Parathyroid adenoma (tissue), 2 donors: ENCODE data around the gene TRIM17.
"Not testable (repeated sequence)": the region's sequence is repeated elsewhere in the genome, so short reads cannot be mapped to it uniquely, and the experiment has no call there.

Experiments
- H2AFZ ChIP-seq: fragments of 300-600 bp; sonication (generic); one replicate; pipeline ENCODE4 v1.7.0; 2017; ENCODE audit warnings: antibody characterized with exemption, mild to moderate bottlenecking
- H3K27ac ChIP-seq: fragments of 300-600 bp; sonication (generic); one replicate; pipeline ENCODE4 v1.7.0; 2017
- H3K27me3 ChIP-seq: fragments of 300-600 bp; sonication (generic); one replicate; pipeline ENCODE4 v1.7.0; 2017; ENCODE audit warnings: low read length; ENCODE audit not compliant: control insufficient read depth, insufficient read depth
- H3K36me3 ChIP-seq: fragments of 300-600 bp; sonication (generic); one replicate; pipeline ENCODE4 v1.7.0; 2017; ENCODE audit warnings: low read length; ENCODE audit not compliant: control insufficient read depth, insufficient read depth
- H3K4me1 ChIP-seq: fragments of 300-600 bp; sonication (generic); one replicate; pipeline ENCODE4 v1.7.0; 2017; ENCODE audit warnings: control low read depth
- H3K4me2 ChIP-seq: fragments of 300-600 bp; sonication (generic); one replicate; pipeline ENCODE4 v1.7.0; 2017; ENCODE audit warnings: low read length
- H3K4me3 ChIP-seq: fragments of 300-600 bp; sonication (generic); one replicate; pipeline ENCODE4 v1.7.0; 2017; ENCODE audit warnings: low read depth, low read length
- H3K79me2 ChIP-seq: fragments of 300-600 bp; sonication (generic); one replicate; pipeline ENCODE4 v1.7.0; 2017; ENCODE audit warnings: control low read depth
- H3K9ac ChIP-seq: fragments of 300-600 bp; sonication (generic); one replicate; pipeline ENCODE4 v1.7.0; 2017; ENCODE audit warnings: mild to moderate bottlenecking
- H3K9me3 ChIP-seq: fragments of 300-600 bp; sonication (generic); one replicate; pipeline ENCODE4 v1.7.0; 2017; ENCODE audit warnings: low read length; ENCODE audit not compliant: control insufficient read depth
- TF ChIP-seq, protein P1 (sequence below): fragments of 300-600 bp; sonication (generic); IDR thresholded peaks from one replicate; pipeline ENCODE4 v1.7.0; 2017; ENCODE audit warnings: antibody characterized with exemption, mild to moderate bottlenecking
- donor health status: primary hyperparathyroidism.

Gene TRIM17

DNA sequence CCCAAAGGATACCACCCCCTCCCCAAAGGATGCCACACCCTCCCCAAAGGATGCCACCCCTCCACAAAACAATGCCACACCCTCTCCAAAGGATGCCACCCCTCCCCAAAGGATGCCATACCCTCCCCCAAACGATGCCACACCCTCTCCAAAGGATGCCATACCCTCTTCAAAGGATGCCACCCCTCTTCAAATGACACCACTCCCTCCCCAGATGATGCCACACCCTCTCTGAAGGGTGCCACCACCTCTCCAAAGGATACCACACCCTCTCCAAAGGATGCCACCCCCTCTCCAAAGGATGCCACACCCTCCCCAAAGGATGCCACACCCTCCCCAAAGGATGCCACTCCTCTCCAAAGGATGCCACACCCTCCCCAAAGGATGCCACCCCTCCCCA is 21.6 kb upstream of the TRIM17 start:
- Histone ChIP-seq H3K36me3 (no peaks in the 10 kb centered on the region), H3K9me3 (no peaks in the 10 kb centered on the region), H3K4me2 (no peak overlapping the region), H3K27me3 (peaks cover 3% of the 10 kb centered on the region), H2AFZ (no peak overlapping the region), H3K4me1 (no peaks in the 10 kb centered on the region), H3K27ac (no peak overlapping the region), H3K9ac (no peak overlapping the region), H3K4me3 (no peak overlapping the region), H3K79me2 (no peaks in the 10 kb centered on the region)
- TF ChIP-seq, protein P1, sequence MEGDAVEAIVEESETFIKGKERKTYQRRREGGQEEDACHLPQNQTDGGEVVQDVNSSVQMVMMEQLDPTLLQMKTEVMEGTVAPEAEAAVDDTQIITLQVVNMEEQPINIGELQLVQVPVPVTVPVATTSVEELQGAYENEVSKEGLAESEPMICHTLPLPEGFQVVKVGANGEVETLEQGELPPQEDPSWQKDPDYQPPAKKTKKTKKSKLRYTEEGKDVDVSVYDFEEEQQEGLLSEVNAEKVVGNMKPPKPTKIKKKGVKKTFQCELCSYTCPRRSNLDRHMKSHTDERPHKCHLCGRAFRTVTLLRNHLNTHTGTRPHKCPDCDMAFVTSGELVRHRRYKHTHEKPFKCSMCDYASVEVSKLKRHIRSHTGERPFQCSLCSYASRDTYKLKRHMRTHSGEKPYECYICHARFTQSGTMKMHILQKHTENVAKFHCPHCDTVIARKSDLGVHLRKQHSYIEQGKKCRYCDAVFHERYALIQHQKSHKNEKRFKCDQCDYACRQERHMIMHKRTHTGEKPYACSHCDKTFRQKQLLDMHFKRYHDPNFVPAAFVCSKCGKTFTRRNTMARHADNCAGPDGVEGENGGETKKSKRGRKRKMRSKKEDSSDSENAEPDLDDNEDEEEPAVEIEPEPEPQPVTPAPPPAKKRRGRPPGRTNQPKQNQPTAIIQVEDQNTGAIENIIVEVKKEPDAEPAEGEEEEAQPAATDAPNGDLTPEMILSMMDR: no peak

- Histone ChIP-seq H3K4me1 (no peaks in the 10 kb centered on the region), H3K36me3 (no peaks in the 10 kb centered on the region), H3K27me3 (peaks cover 3% of the 10 kb centered on the region), H3K79me2 (no peaks in the 10 kb centered on the region), H3K27ac (no peak overlapping the region), H3K4me2 (no peak overlapping the region), H3K9me3 (no peaks in the 10 kb centered on the region), H3K4me3 (no peak overlapping the region), H2AFZ (no peak overlapping the region), H3K9ac (no peak overlapping the region)
- TF ChIP-seq, protein P1: no peak
Observed at GRCh38 chr1:228437424-228437962, 20.8 kb upstream of the TRIM17 start.

- Histone ChIP-seq H3K36me3 (no peaks in the 10 kb centered on the region), H3K4me2 (no peak overlapping the region), H3K4me1 (no peaks in the 10 kb centered on the region), H3K9ac (no peak overlapping the region), H3K4me3 (no peak overlapping the region), H2AFZ (no peak overlapping the region), H3K9me3 (no peaks in the 10 kb centered on the region), H3K27ac (no peak overlapping the region), H3K27me3 (no peaks in the 10 kb centered on the region), H3K79me2 (no peaks in the 10 kb centered on the region)
- TF ChIP-seq, protein P1: no peak
Observed at GRCh38 chr1:228434689-228435088, 18.0 kb upstream of the TRIM17 start.

- H3K9ac ChIP-seq, H3K9me3 ChIP-seq, H2AFZ ChIP-seq, H3K4me3 ChIP-seq, H3K36me3 ChIP-seq, H3K79me2 ChIP-seq, H3K4me2 ChIP-seq, H3K27ac ChIP-seq, H3K4me1 ChIP-seq, H3K27me3 ChIP-seq: not testable (repeated sequence)
Observed at GRCh38 chr1:228433337-228434053, 16.8 kb upstream of the TRIM17 start.

DNA sequence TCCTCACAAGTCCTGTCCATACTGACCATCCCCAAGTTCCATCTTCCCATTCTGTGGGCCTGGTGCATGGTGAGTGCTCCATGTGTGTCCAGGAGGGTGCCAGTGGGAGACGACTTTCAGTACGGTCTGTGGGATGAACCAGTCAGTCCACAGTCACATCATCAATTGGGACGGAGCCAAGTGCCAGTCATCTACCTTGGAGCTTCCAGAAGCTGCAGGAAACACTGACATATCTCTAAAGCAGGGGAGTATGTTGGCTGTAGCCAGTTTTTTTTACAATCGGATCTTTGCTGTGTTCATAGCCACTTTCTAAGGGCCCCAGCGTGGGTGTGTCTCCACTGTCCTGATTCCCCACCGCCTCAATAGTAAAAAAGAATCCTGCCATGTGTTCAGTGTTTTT is 13.6 kb upstream of the TRIM17 start:
- Histone ChIP-seq H3K9me3 (no peaks in the 10 kb centered on the region), H3K4me2 (no peak overlapping the region)

More for the DNA sequence above, 13.6 kb upstream of the TRIM17 start:
- H2AFZ ChIP-seq: no peak overlapping the region
- H3K79me2 ChIP-seq: no peaks in the 10 kb centered on the region
- no peaks in the 10 kb centered on the region for H3K27me3 ChIP-seq
- no peak overlapping the region for H3K4me3 ChIP-seq
- no peaks in the 10 kb centered on the region for H3K4me1 ChIP-seq
- no peaks in the 10 kb centered on the region for H3K36me3 ChIP-seq
- no peak overlapping the region for H3K9ac ChIP-seq
- TF ChIP-seq, protein P1: no peak
- H3K27ac ChIP-seq: no peak overlapping the region
